Tibial artery (tissue), 4 donors: Measurements from ENCODE around the gene TTC28.
"Not testable (repeated sequence)": the region's sequence is repeated elsewhere in the genome, so short reads cannot be mapped to it uniquely, and the experiment has no call there.

Experiments used
- DNase-seq, 2 donors: peaks; one replicate each; pipeline ENCODE4 v3.0.0-alpha.2; 2019
- H3K27ac ChIP-seq, 2 donors: fragments of 200-600 bp; sonication (generic) in 1 of 2; 1 replicate in 1 of 2; 2 replicates in 1 of 2; pipeline ENCODE4 v1.5.1; 2018 to 2019; ENCODE audit warnings: mild to moderate bottlenecking in 1 of 2
- H3K27me3 ChIP-seq, 2 donors: fragments of 200-600 bp; sonication (generic) in 1 of 2; one replicate each; pipeline versions ENCODE4 v1.5.1 to v1.6.0; 2016 to 2019
- H3K36me3 ChIP-seq, 3 donors: fragments of 200-600 bp; sonication (generic) in 2 of 3; one replicate each; pipeline ENCODE4 v1.5.1; 2016 to 2019; ENCODE audit warnings: mild to moderate bottlenecking in 2 of 3
- H3K4me1 ChIP-seq, 4 donors: fragments of 200-600 bp; sonication (generic) in 2 of 4; 1 replicate in 3 of 4; 2 replicates in 1 of 4; pipeline ENCODE4 v1.5.1; 2016 to 2019
- H3K4me3 ChIP-seq, 2 donors: fragments of 200-600 bp; sonication (generic) in 1 of 2; 1 replicate in 1 of 2; 2 replicates in 1 of 2; pipeline ENCODE4 v1.5.1; 2018 to 2019; ENCODE audit warnings: mild to moderate bottlenecking in 2 of 2
- H3K9me3 ChIP-seq, 3 donors: fragments of 200-600 bp; sonication (generic) in 1 of 3; one replicate each; pipeline ENCODE4 v1.5.1; 2016 to 2019
- intact Hi-C: fragments of 100-400 bp; cut with DNase I; formaldehyde crosslinking; loops from one replicate; pipeline ENCODE4 v1.15.0; 2023; ENCODE audit warnings: low total_unique reads
- TF ChIP-seq, protein P1 (sequence below), 2 experiments: fragments of 200-600 bp in 1 of 2; fragments of 450-650 bp in 1 of 2; IDR thresholded peaks; one replicate each; pipeline ENCODE4 v1.5.1; 2017 to 2019; ENCODE audit warnings: antibody characterized with exemption in 2 of 2, mild to moderate bottlenecking in 1 of 2, moderate library complexity in 1 of 2

TTC28 gene

GRCh38 chr22:28477556-28477955 lies 202.1 kb downstream of the TTC28 start:
- no peak for DNase-seq
- Histone ChIP-seq H3K4me1 (peaks cover 0 to 11% (median 3%) of the 10 kb centered on the region in 4 donors), H3K4me3 (no peak overlapping the region), H3K9me3 (no peaks in the 10 kb centered on the region), H3K36me3 (no peaks in the 10 kb centered on the region), H3K27me3 (no peaks in the 10 kb centered on the region), H3K27ac (no peak overlapping the region)
- intact Hi-C loops = no loop called here
- TF ChIP-seq, protein P1, sequence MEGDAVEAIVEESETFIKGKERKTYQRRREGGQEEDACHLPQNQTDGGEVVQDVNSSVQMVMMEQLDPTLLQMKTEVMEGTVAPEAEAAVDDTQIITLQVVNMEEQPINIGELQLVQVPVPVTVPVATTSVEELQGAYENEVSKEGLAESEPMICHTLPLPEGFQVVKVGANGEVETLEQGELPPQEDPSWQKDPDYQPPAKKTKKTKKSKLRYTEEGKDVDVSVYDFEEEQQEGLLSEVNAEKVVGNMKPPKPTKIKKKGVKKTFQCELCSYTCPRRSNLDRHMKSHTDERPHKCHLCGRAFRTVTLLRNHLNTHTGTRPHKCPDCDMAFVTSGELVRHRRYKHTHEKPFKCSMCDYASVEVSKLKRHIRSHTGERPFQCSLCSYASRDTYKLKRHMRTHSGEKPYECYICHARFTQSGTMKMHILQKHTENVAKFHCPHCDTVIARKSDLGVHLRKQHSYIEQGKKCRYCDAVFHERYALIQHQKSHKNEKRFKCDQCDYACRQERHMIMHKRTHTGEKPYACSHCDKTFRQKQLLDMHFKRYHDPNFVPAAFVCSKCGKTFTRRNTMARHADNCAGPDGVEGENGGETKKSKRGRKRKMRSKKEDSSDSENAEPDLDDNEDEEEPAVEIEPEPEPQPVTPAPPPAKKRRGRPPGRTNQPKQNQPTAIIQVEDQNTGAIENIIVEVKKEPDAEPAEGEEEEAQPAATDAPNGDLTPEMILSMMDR (IDR thresholded peaks at IDR 0.05) = no peak

DNA sequence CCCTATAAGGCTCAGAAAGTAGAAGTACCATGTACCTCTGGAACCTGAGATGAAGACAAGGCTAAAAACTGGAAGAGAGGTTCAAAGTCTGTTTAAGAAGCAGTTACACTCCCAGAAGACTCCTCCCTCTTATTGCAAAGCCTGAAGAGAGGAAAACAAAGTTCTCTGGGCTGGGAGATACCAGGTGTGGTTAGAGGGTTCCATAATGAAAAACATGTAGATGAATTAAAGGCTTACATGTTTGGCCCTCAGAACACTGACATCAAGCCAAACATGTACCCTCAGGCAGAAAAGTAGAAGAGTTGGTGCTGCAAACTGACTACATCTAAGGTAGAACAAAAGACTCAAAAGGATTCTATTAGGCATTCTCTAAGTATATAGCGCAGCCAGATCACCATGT lies 205.3 kb downstream of the TTC28 start:
- no peak for DNase-seq
- TF ChIP-seq, protein P1 (IDR thresholded peaks at IDR 0.05) = no peak

DNA sequence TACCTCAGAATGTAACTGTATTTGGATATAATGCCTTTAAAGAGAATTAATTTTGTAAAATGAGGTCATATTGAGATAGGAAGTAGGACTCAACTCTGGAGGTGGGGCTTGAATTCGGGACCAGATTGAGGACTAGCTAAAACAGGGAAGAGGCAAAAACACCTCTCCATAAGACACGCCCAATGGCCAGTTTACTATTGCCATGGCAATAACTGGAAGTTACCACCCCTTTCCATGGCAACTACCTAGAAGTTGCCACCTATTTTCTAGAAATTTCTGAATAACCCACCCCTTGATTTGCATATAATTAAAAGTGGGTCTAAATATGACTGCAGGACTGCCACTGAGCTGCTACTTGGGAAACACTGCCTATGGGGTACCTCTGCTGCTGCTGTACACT lies 206.4 kb downstream of the TTC28 start:
- Histone ChIP-seq H3K4me3 (no peak overlapping the region), H3K4me1 (no peaks in the 10 kb centered on the region), H3K27me3 (no peaks in the 10 kb centered on the region), H3K36me3 (no peaks in the 10 kb centered on the region), H3K27ac (no peak overlapping the region), H3K9me3 (no peaks in the 10 kb centered on the region)
- DNase-seq = no peak
- TF ChIP-seq, protein P1 (IDR thresholded peaks at IDR 0.05) = no peak
- intact Hi-C loops = no loop called here

More for the DNA sequence above, 205.3 kb downstream of the TTC28 start:
- H3K36me3 ChIP-seq = no peaks in the 10 kb centered on the region
- intact Hi-C loops = no loop called here
- H3K4me1 ChIP-seq = no peaks in the 10 kb centered on the region
- no peak overlapping the region for H3K4me3 ChIP-seq
- H3K27ac ChIP-seq = no peak overlapping the region
- no peaks in the 10 kb centered on the region for H3K9me3 ChIP-seq
- H3K27me3 ChIP-seq = no peaks in the 10 kb centered on the region

DNA sequence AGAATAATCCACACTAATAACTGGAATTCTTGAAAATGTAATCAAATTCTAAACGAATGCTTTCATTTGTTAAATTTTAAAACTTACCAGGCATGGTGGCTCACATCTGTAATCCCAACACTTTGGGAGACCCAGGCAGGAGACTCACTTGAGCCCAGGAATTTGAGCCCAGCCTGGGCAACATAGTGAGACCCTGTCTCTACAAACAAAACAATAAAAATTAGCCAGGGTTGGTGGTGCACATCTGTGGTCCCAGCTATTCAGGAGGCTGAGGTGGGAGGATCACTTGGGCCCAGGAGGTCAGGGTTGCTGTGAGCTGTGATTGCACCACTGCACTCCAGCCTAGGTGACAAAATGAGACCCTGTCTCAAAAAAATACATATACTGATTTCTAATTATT lies 212.6 kb downstream of the TTC28 start:
- intact Hi-C loops, DNase-seq, H3K36me3 ChIP-seq, H3K9me3 ChIP-seq, H3K27ac ChIP-seq, H3K4me1 ChIP-seq, H3K27me3 ChIP-seq, H3K4me3 ChIP-seq: not testable (repeated sequence)

GRCh38 chr22:28466399-28466798 lies 213.2 kb downstream of the TTC28 start:
- Histone ChIP-seq H3K4me3 (no peak overlapping the region), H3K27me3 (no peaks in the 10 kb centered on the region), H3K9me3 (no peaks in the 10 kb centered on the region), H3K4me1 (peaks cover 0 to 9% (median 3%) of the 10 kb centered on the region in 4 donors), H3K36me3 (no peaks in the 10 kb centered on the region), H3K27ac (no peak overlapping the region)
- DNase-seq = no peak
- intact Hi-C loops = no loop called here
- TF ChIP-seq, protein P1 (IDR thresholded peaks at IDR 0.05) = no peak

DNA sequence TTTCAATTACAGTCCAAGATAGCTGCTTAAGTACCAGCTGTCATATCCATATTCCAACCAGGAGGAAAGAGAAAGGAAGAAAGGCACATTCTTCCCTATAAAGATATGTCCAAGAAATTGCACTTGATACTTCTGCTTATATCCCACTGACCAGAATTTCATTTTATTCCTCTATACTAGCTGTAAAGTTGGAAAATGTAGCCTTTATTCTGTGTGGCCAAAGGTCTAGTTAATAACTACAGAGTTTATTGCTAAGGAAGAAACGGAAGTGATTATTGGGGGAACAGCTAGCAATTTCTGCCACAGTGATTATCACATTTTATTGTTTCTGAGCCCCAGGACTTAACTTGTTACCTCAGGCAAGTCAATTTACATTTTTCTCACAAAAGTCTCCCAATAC lies 213.8 kb downstream of the TTC28 start:
- intact Hi-C loops = no loop called here
- Histone ChIP-seq H3K27ac (no peak overlapping the region), H3K4me3 (no peak overlapping the region), H3K36me3 (no peaks in the 10 kb centered on the region), H3K4me1 (peaks cover 0 to 9% (median 3%) of the 10 kb centered on the region in 4 donors), H3K9me3 (no peaks in the 10 kb centered on the region), H3K27me3 (no peaks in the 10 kb centered on the region)
- DNase-seq = no peak
- TF ChIP-seq, protein P1 (IDR thresholded peaks at IDR 0.05) = no peak
